Immature natural killer cell (primary cell): Measurements from ENCODE around the gene PROX1. TPM values are rescaled to one million over a fixed set of nuclear protein-coding genes. Genes with fewer than 3 reads are reported as not detected.

ENCODE experiments used
- DNase-seq, 3 donors: peaks; one replicate each; pipeline ENCODE4 v3.0.0; 2022; ENCODE audit warnings: mixed read lengths in 1 of 3
- H3K27ac Mint-ChIP-seq, 6 donors: one replicate each; pipeline ENCODE4 v1.8.0; 2020; ENCODE audit warnings: mixed read lengths in 6 of 6, mild to moderate bottlenecking in 5 of 6, inconsistent platforms in 4 of 6, moderate library complexity in 3 of 6
- H3K27me3 Mint-ChIP-seq, 3 donors: one replicate each; pipeline ENCODE4 v1.8.0; 2020 to 2021; ENCODE audit warnings: low read depth in 3 of 3, mild to moderate bottlenecking in 3 of 3, mixed read lengths in 3 of 3, moderate library complexity in 3 of 3, inconsistent platforms in 1 of 3
- H3K36me3 Mint-ChIP-seq, 3 donors: one replicate each; pipeline ENCODE4 v1.8.0; 2020; ENCODE audit warnings: mixed read lengths in 3 of 3, inconsistent platforms in 2 of 3, mild to moderate bottlenecking in 2 of 3
- H3K4me1 Mint-ChIP-seq, 2 donors: one replicate each; pipeline ENCODE4 v1.8.0; 2020; ENCODE audit warnings: inconsistent platforms in 2 of 2, mild to moderate bottlenecking in 2 of 2, mixed read lengths in 2 of 2, moderate library complexity in 1 of 2
- H3K4me3 Mint-ChIP-seq, 5 donors: one replicate each; pipeline ENCODE4 v1.8.0; 2020; ENCODE audit warnings: mild to moderate bottlenecking in 5 of 5, mixed read lengths in 5 of 5, inconsistent platforms in 3 of 5, moderate library complexity in 3 of 5
- H3K9me3 Mint-ChIP-seq, 6 donors: one replicate each; pipeline ENCODE4 v1.8.0; 2020; ENCODE audit warnings: mild to moderate bottlenecking in 6 of 6, mixed read lengths in 6 of 6, inconsistent platforms in 4 of 6, moderate library complexity in 3 of 6
- polyA plus RNA-seq, 3 donors: library from polyadenylated mRNA; unstranded; fragments of 300-500 nt; fragmentation: Illumina TruSeq; gene quantifications; one replicate each; pipeline ENCODE4 v1.2.3, GENCODE V29; 2021

The PROX1 gene
- polyA plus RNA-seq, 3 donors from 2014 or later = not detected

GRCh38 chr1:213969958-213970555, 17.7 kb upstream of the PROX1 start:
- Mint-ChIP-seq H3K4me3 (no peak overlapping the region), H3K9me3 (peaks cover 0 to 9% (median 0%) of the 10 kb centered on the region in 6 donors), H3K36me3 (no peaks in the 10 kb centered on the region), H3K27me3 (peaks cover 4 to 9% (median 5%) of the 10 kb centered on the region in 3 donors), H3K4me1 (no peaks in the 10 kb centered on the region), H3K27ac (no peak overlapping the region)
- no peak for DNase-seq

DNA sequence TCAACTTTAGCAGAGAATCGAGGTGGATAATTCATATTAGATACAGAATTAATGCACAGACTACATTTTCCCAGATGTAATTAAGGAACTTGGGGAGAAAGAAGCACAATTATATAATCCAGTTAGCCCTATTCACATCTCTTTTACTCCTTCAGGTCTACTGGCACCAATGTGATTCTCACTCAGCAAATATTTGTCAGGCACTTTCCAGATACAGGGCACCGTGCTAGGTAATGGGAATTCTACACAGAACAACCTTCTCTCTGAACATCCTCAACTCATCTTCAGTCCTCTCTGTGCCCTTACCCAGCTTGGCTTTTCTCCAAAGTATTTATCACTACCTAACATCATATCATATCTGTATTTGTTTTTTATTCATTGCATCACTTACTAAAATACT, 15.6 kb upstream of the PROX1 start:
- H3K4me3 Mint-ChIP-seq = no peak overlapping the region
- no peaks in the 10 kb centered on the region for H3K36me3 Mint-ChIP-seq
- H3K27ac Mint-ChIP-seq = no peak overlapping the region
- peaks cover 0 to 5% (median 0%) of the 10 kb centered on the region in 6 donors for H3K9me3 Mint-ChIP-seq
- no peak for DNase-seq
- no peaks in the 10 kb centered on the region for H3K4me1 Mint-ChIP-seq
- peaks cover 4 to 11% (median 4%) of the 10 kb centered on the region in 3 donors for H3K27me3 Mint-ChIP-seq

DNA sequence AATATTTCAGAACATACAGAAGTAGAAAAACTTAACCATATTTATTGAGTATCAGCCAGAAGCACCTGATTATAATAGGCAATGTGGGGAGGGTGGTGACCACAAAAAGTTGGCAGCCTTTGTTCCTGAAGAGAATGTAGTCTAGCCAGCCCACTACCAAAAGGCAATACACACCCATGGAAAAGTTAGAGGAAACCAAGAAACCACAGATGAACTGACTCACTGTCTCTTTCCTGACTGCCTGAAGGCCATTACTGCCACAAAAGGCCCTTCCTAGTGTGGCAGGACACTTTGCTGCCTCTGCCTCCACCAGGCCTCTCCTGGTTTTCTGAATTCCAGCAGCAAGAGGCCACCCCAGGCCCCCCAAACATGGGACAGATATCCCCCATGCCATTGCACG, 14.6 kb upstream of the PROX1 start:
- Mint-ChIP-seq H3K9me3 (peaks cover 2 to 8% (median 5%) of the 10 kb centered on the region in 6 donors), H3K4me3 (no peak overlapping the region), H3K27ac (no peak overlapping the region), H3K36me3 (no peaks in the 10 kb centered on the region), H3K4me1 (no peaks in the 10 kb centered on the region), H3K27me3 (peaks cover 8 to 14% (median 10%) of the 10 kb centered on the region in 3 donors)
- DNase-seq = no peak

- Mint-ChIP-seq H3K27me3 (peaks cover 14 to 31% (median 17%) of the 10 kb centered on the region in 3 donors), H3K36me3 (peaks cover 0 to 6% (median 5%) of the 10 kb centered on the region in 3 donors), H3K27ac (no peak overlapping the region), H3K4me1 (no peaks in the 10 kb centered on the region), H3K9me3 (peaks cover 6 to 37% (median 8%) of the 10 kb centered on the region in 6 donors), H3K4me3 (no peak overlapping the region)
- DNase-seq = no peak
Observed at GRCh38 chr1:213976665-213977485, 10.9 kb upstream of the PROX1 start.

- H3K27me3 Mint-ChIP-seq = peaks cover 19 to 37% (median 19%) of the 10 kb centered on the region in 3 donors
- peaks cover 0 to 6% (median 5%) of the 10 kb centered on the region in 3 donors for H3K36me3 Mint-ChIP-seq
- H3K27ac Mint-ChIP-seq = no peak overlapping the region
- peaks cover 5 to 43% (median 11%) of the 10 kb centered on the region in 6 donors for H3K9me3 Mint-ChIP-seq
- no peaks in the 10 kb centered on the region for H3K4me1 Mint-ChIP-seq
- no peak overlapping the region for H3K4me3 Mint-ChIP-seq
- DNase-seq = no peak
Observed at GRCh38 chr1:213977486-213977842, 10.3 kb upstream of the PROX1 start.

- H3K27ac Mint-ChIP-seq = no peak overlapping the region
- H3K27me3 Mint-ChIP-seq = peaks cover 19 to 37% (median 19%) of the 10 kb centered on the region in 3 donors
- no peaks in the 10 kb centered on the region for H3K4me1 Mint-ChIP-seq
- peaks cover 0 to 6% (median 5%) of the 10 kb centered on the region in 3 donors for H3K36me3 Mint-ChIP-seq
- peaks cover 5 to 44% (median 11%) of the 10 kb centered on the region in 6 donors for H3K9me3 Mint-ChIP-seq
- DNase-seq = no peak
- H3K4me3 Mint-ChIP-seq = no peak overlapping the region
Observed at GRCh38 chr1:213977909-213978308, 9.9 kb upstream of the PROX1 start.

DNA sequence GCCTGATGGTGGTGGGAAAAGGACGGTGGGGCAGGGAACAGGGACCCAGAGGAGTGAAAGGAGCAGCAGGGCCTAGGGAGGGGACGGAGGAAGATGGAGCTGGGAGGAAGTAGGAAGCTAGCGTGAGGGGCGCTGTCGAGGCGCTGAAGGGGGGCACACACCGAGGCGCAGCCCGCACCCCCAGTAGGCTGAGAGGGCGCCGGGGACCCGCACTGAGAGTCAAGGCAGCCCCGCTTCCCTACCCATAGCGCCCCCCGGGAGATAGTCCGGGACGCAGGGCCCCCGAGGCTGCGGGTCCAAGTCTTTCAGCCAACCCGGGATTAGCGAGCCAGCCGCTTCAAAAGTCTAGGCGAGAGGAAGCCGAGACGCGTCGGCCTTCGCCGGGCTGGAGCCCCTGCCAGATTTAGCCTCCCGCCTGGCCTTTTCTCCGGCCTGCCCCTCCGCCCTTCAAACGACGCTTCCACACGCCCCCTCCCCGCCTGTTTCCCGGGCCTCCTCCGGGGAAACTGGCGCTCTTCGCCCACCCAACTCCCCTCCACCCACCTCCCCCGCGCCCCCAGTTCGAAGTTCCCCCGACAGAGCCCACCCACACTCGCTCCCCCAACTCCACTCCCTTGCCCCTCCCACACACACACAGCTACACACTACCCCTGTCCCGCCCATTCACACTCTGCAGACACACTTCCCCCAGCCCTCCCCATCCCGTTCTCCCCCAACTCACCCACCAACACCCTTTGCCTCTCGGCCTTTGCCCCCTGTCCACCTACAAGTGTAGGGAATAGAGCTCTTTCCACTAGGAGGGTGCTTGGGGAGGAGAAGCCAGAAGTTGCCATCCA, 7.8 kb upstream of the PROX1 start:
- no peak overlapping the region for H3K27ac Mint-ChIP-seq

GRCh38 chr1:213980906-213981305, 6.9 kb upstream of the PROX1 start:
- no peak for DNase-seq
- Mint-ChIP-seq H3K27me3 (peaks cover 23 to 52% (median 26%) of the 10 kb centered on the region in 3 donors), H3K27ac (no peak overlapping the region), H3K36me3 (peaks cover 0 to 7% (median 6%) of the 10 kb centered on the region in 3 donors), H3K4me1 (peaks cover 0 to under 1% of the 10 kb centered on the region in 2 donors), H3K9me3 (peaks cover 5 to 60% (median 14%) of the 10 kb centered on the region in 6 donors), H3K4me3 (peak overlapping the region in 1 of 5 donors; percentile 46)

More for the DNA sequence above, 7.8 kb upstream of the PROX1 start:
- H3K4me3 Mint-ChIP-seq = no peak overlapping the region
- DNase-seq = no peak
- H3K36me3 Mint-ChIP-seq = peaks cover 0 to 6% (median 5%) of the 10 kb centered on the region in 3 donors
- peaks cover 23 to 50% (median 26%) of the 10 kb centered on the region in 3 donors for H3K27me3 Mint-ChIP-seq
- H3K9me3 Mint-ChIP-seq = peaks cover 5 to 56% (median 15%) of the 10 kb centered on the region in 6 donors
- H3K4me1 Mint-ChIP-seq = no peaks in the 10 kb centered on the region

- no peak for DNase-seq
- Mint-ChIP-seq H3K4me3 (peak overlapping the region in 1 of 5 donors; percentile 40), H3K4me1 (peaks cover 0 to 4% of the 10 kb centered on the region in 2 donors), H3K27ac (no peak overlapping the region), H3K9me3 (peaks cover 11 to 73% (median 21%) of the 10 kb centered on the region in 6 donors), H3K27me3 (peaks cover 26 to 62% (median 29%) of the 10 kb centered on the region in 3 donors), H3K36me3 (peaks cover 0 to 12% (median 6%) of the 10 kb centered on the region in 3 donors)
Observed at GRCh38 chr1:213982289-213982671, 5.5 kb upstream of the PROX1 start.

DNA sequence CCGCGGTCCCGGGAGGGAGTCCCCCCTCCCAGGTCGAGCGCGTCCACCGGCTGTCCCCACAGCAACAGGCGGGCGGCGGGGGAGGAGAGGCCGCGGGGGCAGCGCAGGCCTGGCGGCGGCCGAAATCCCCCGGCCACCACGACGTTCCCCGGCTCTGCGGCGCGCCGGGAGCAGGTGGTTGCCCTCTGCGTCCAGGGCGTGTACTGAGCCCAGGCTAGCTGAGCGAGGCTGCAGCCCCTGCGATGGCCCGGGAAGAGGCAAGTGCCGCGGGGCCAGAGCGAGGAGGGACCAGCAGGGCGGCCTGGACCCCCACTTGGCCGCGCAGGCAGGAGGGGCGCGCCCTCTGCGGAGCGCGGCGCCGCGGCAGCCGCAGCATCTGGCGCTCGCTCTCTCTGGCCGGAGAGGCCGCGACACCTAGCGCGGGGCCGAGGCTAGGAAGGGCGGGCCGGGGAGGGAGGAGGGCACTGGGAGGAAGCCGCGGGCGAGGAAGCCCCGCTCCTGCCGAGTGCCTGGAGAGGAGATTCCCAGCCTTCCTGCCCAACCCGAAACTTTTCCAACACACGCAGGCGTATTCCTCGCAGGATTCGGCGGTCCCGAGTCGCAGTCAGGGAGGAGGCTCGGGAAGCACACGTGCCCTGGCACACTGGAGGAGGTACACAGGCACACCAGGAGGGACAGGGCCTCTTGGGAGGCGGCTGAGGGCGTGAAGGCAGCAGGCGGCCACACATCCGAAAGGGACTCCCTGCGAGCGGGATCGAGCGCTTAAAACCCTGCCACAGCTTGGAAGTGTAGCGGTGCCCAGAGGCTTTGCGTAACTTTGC, 4.9 kb upstream of the PROX1 start:
- H3K36me3 Mint-ChIP-seq = peaks cover 0 to 12% (median 6%) of the 10 kb centered on the region in 3 donors
- H3K27ac Mint-ChIP-seq = no peak overlapping the region
- peaks cover 3 to 6% of the 10 kb centered on the region in 2 donors for H3K4me1 Mint-ChIP-seq
- DNase-seq = no peak
- peaks cover 10 to 72% (median 20%) of the 10 kb centered on the region in 6 donors for H3K9me3 Mint-ChIP-seq
- peaks cover 25 to 61% (median 30%) of the 10 kb centered on the region in 3 donors for H3K27me3 Mint-ChIP-seq
- H3K4me3 Mint-ChIP-seq = peak overlapping the region in 1 of 5 donors; percentile 5

DNA sequence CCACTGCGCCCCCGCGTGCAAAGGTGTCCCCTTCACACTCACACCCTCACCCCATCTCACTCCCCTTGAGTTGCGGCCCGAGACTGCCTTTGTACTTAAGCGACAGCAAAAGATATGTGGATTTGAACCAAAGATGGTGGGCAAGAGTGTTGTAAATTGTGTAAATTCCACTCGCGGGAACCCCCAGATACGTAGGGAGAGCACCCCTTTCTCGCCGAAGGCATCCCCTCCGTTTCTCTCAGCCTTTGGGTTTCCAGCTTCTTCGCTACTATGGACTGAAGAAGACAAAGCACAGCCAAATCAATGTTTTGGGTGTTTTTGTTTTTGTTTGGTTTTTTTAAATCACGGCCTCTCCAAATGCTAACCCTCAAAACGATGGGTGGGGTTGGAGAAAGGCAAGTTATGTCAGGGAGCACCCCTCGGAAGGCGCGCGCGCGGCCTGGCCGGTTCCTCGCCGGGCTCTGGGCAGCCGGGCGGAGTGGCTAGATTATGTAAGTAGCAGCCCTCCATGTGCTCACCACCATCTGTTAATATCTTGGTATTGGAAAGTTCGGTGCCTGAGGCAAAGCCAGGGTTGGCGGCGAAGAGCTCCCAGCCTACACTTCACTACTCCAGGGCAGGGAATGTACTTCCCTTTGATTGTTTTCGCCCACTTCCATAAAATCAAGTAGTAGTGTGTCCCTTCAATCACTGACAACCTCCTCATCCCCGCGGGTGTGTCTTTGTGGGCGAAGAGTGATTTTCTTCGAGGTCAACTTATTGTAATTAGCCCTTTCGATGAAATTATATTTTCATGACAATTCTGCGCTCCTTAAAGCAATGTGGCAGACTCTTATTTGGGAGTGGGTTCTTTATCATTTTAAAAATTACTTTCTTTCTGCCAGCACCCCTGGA, 4.0 kb upstream of the PROX1 start:
- Mint-ChIP-seq H3K9me3 (peaks cover 11 to 74% (median 22%) of the 10 kb centered on the region in 6 donors), H3K27me3 (peaks cover 28 to 61% (median 33%) of the 10 kb centered on the region in 3 donors), H3K4me3 (peak overlapping the region in 1 of 5 donors; percentile 5), H3K36me3 (peaks cover 0 to 11% (median 6%) of the 10 kb centered on the region in 3 donors), H3K27ac (no peak overlapping the region), H3K4me1 (peaks cover 11 to 14% of the 10 kb centered on the region in 2 donors)
- DNase-seq = no peak
